BJ (cell line): Measurements from ENCODE around the gene PRRT1. TPM values are rescaled to one million over a fixed set of nuclear protein-coding genes. Genes with fewer than 3 reads are reported as not detected.
"Not testable (repeated sequence)": the region's sequence is repeated elsewhere in the genome, so short reads cannot be mapped to it uniquely, and the experiment has no call there.

ENCODE experiments used
- CTCF ChIA-PET: fragments of 350-600 bp; formaldehyde crosslinking; extraction: SDS; loops from one replicate; lab custom pipeline; 2021; ENCODE audit warnings: antibody characterized with exemption, inconsistent platforms; lab: Yijun Ruan, JAX
- POLR2A ChIA-PET: fragments of 300-600 bp; sonication (Branson Sonifier 250); formaldehyde crosslinking; extraction: SDS; loops from one replicate; lab custom pipeline; 2021; ENCODE audit warnings: antibody characterized with exemption; lab: Charles Lee
- DNase-seq: peaks from one replicate; pipeline ENCODE4 v3.0.0-alpha.2; 2011; ENCODE audit warnings: low read depth
- H3K27me3 ChIP-seq: 2 replicates; pipeline ENCODE4 v1.6.0; 2011; ENCODE audit warnings: low read length; ENCODE audit not compliant: control insufficient read depth, insufficient read depth
- H3K36me3 ChIP-seq: 2 replicates; pipeline ENCODE4 v1.5.1; 2011; ENCODE audit warnings: low read length; ENCODE audit not compliant: control insufficient read depth, insufficient read depth
- H3K4me3 ChIP-seq: 2 replicates; pipeline ENCODE4 v1.5.1; 2011; ENCODE audit warnings: low read depth, mild to moderate bottlenecking, control low read depth, low read length
- CTCF ChIP-seq: IDR thresholded peaks from 2 replicates; pipeline ENCODE4 v1.5.1; 2011; ENCODE audit warnings: low read depth, mild to moderate bottlenecking, control low read depth, inconsistent platforms, low read length, moderate library complexity; ENCODE audit not compliant: insufficient read depth
- polyA plus RNA-seq: library from polyadenylated mRNA; depleted of rRNA; stranded (reverse); fragments of >200 nt; gene quantifications from 2 replicates; pipeline ENCODE4 v1.2.3, GENCODE V29; 2011

Gene PRRT1
- polyA plus RNA-seq, 1 experiment = 0.78 TPM

- Histone ChIP-seq H3K4me3 (no peak overlapping the region), H3K36me3 (no peaks in the 10 kb centered on the region), H3K27me3 (no peaks in the 10 kb centered on the region)
- CTCF ChIA-PET = interaction anchor here (1.3 to 2.2 kb wide), 3 partner anchors 18 to 111 kb away, joined by 6 to 10 read pairs (median 7); partner anchors contain the start of gene AGPAT1
- DNase-seq = no peak
- POLR2A ChIA-PET = no interaction called here
- no peak for TF ChIP-seq CTCF
These were observed 42.6 kb upstream of the PRRT1 start for GRCh38 chr6:32194388-32194787.

GRCh38 chr6:32193096-32193495 is 41.4 kb upstream of the PRRT1 start:
- CTCF ChIA-PET = interaction anchor here (0.9 to 1.6 kb wide), 3 partner anchors 52 to 79 kb away, joined by 4 to 9 read pairs (median 6); no protein-coding TSS in a partner anchor
- POLR2A ChIA-PET, DNase-seq, H3K27me3 ChIP-seq, H3K36me3 ChIP-seq, H3K4me3 ChIP-seq: not testable (repeated sequence)

GRCh38 chr6:32192608-32193039 is 40.9 kb upstream of the PRRT1 start, which contains the start of gene GPSM3:
TSS of gene GPSM3 (minus strand) at chr6:32192643. CDS start at chr6:32192513, 130 bp downstream.
- TF ChIP-seq CTCF = no peak
- no peak for DNase-seq
- Histone ChIP-seq H3K4me3 (peak within 1 kb of the TSS; percentile 7; the same call in 1 of the 2 replicates), H3K27me3 (no peaks in the 10 kb centered on the region), H3K36me3 (peaks cover 2% of the 10 kb centered on the region; the same call in 1 of the 2 replicates)
- ChIA-PET POLR2A (no interaction called here), CTCF (interaction anchor here (0.9 to 1.6 kb wide), 3 partner anchors 53 to 79 kb away, joined by 4 to 9 read pairs (median 6); no protein-coding TSS in a partner anchor)

DNA sequence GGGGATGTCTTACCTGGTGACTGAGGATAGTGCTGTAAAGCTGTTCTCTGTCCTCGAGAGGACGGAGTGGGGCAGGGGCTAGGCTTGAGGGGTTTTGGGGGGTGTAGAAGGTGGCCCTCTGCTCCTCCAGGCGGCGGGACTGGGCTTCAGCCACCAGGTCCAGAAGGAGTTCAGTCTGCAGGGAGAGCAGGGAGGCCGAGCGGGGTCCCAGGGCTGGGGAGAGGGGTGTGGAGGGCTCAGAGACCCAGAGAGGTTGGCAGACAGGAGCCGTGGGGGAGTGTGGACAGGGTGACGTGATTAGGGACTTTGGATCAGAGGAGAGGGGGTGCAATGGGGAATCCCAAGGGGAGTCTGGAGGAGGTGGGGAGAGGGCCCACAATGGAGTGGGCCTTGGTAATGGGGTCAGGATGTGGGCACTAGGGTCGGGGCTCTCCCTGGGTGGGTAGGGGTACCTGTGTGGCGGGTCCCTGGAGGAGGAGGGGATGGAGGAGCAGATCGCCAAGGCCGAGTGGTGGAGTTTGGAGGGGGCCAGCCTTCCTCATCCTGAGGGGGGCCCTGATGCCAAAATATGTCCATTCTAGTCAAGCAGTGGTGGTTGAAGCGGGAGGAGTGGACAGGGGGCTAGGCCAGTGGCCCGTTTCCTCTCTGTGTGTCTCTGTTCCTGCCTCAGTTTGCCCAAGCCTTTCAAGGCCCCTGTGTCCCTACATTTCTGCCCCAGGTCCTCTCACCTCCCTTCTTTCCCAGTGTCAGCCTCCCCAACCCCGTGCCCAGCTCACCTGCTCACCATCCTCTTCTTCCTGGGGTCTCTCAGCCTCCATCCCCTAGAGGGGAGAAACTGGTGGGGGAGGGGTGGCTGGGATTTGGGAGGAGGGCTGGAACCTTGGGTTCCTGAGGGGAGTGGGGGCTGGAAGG is 40.2 kb upstream of the PRRT1 start:
- Histone ChIP-seq H3K4me3 (peak overlapping the region; percentile 7; the same call in 1 of the 2 replicates), H3K27me3 (no peaks in the 10 kb centered on the region), H3K36me3 (peaks cover 3% of the 10 kb centered on the region; the same call in 1 of the 2 replicates)
- ChIA-PET POLR2A (no interaction called here), CTCF (interaction anchor here (1.5 to 2.1 kb wide), 3 partner anchors 15 to 73 kb away, joined by 6 to 9 read pairs (median 7); no protein-coding TSS in a partner anchor)
- no peak for DNase-seq
- TF ChIP-seq CTCF = no peak

DNA sequence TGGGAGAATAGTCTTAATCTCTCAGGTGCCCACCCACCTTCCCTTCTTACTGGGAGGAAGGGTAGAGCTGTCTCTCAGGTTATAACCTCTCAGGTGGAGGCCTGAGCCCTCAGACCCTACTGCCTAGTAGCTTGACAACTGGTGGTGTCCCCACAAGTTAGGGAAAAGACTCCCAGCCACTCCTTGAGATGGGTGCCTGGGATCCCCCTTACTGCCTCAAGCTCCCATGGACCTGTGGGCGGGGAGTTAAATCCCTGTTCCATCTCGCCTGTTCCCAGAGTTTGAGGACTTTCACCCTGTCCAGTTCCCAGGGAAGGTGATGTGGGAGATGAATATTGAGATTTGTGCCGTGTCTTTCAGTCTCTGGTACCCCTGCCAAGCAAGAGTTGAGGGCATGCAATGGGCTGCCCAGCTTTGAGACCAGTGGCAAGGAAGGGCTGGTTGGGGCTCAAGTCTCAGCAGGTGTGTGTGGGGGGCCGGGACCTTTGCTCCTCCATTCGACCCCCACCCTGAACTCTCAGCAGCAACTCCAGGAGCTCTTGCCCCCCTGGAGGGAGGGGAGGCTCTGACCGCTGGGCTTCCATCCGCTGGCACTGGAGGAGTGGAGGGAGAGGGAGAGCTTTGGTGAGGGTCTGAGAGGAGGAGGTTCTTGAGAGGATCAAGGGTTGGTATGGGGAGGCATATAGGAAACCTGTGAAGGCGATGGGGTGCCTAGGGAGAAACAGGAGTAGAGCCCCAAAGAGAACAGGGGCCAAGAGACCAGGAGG is 39.4 kb upstream of the PRRT1 start:
- H3K27me3 ChIP-seq = no peaks in the 10 kb centered on the region
- TF ChIP-seq CTCF = no peak
- H3K36me3 ChIP-seq = peaks cover 3% of the 10 kb centered on the region; the same call in 1 of the 2 replicates
- no peak for DNase-seq
- ChIA-PET CTCF (interaction anchor here (0.6 to 2.1 kb wide), 2 partner anchors 14 to 562 kb away, joined by 3 to 7 read pairs; no protein-coding TSS in a partner anchor), POLR2A (interaction anchor here (0.6 to 1.4 kb wide), 2 partner anchors 329 to 781 kb away, joined by 4 read pairs; partner anchors contain the start of gene NEU1)
- peak overlapping the region; percentile 74 for H3K4me3 ChIP-seq
